K562 (cell line): Measurements from ENCODE around the gene PPP6R1. TPM values are rescaled to one million over a fixed set of nuclear protein-coding genes. Genes with fewer than 3 reads are reported as not detected.
A peak's percentile ranks its signal among the peaks of the same experiment; 100 is the strongest.

Experiments
- ATAC-seq: fragments of 200-7000 bp; cut with Tn5 transposase; 3 replicates; pipeline ENCODE4 v1.9.1; 2020; ENCODE audit warnings: moderate library complexity
- BruUV-seq: library from RNA; stranded (reverse); fragments of 400-500 nt; replicated peaks from 2 replicates; lab custom pipeline; 2021; lab: Mats Ljungman, UMichigan
- CTCF ChIA-PET: fragments of 300-600 bp; formaldehyde crosslinking; extraction: SDS; loops from one replicate; lab custom pipeline; 2021; ENCODE audit warnings: low intra/inter-chr PET ratio; lab: Yijun Ruan, JAX
- POLR2A ChIA-PET: fragments of 300-600, 350-650 bp; sonication (Branson Sonifier 250); formaldehyde crosslinking; extraction: SDS; loops from one replicate; lab custom pipeline; 2021; ENCODE audit warnings: antibody characterized with exemption, inconsistent platforms; lab: Yijun Ruan, JAX
- DNase-seq, 4 experiments: peaks; one replicate each; pipeline versions ENCODE4 v3.0.0 to v3.0.0-alpha.2; 2011 to 2018; ENCODE audit warnings: low spot score in 3 of 4, mixed read lengths in 3 of 4; ENCODE audit errors: extremely low read depth in 1 of 4
- FAIRE-seq: peaks from 2 replicates; lab custom pipeline; 2011; peaks lifted over from hg19 to GRCh38; lab: Jason Lieb, UNC
- H2AFZ ChIP-seq: 2 replicates; pipeline ENCODE4 v1.6.0; 2011; ENCODE audit warnings: low read depth, low read length, control low read depth, inconsistent platforms
- H3K27ac ChIP-seq: fragments of 200-600 bp; 3 replicates; pipeline ENCODE4 v1.8.0; 2011; ENCODE audit warnings: low read depth, mild to moderate bottlenecking, control low read depth, inconsistent platforms, low read length, moderate library complexity, mixed read lengths; ENCODE audit errors: extremely low read depth
- H3K27me3 ChIP-seq, 2 experiments: fragments of 300-600 bp in 1 of 2; 2 replicates in 1 of 2; 3 replicates in 1 of 2; pipeline versions ENCODE4 v1.6.0 to v1.8.0; 2011; ENCODE audit warnings: inconsistent platforms in 2 of 2, low read length in 2 of 2, mild to moderate bottlenecking in 1 of 2, mixed read lengths in 1 of 2, moderate library complexity in 1 of 2; ENCODE audit not compliant: control insufficient read depth in 2 of 2, insufficient read depth in 2 of 2
- H3K36me3 ChIP-seq: fragments of 300-600 bp; 3 replicates; pipeline ENCODE4 v1.8.0; 2011; ENCODE audit warnings: mild to moderate bottlenecking, low read length, inconsistent platforms; ENCODE audit not compliant: control insufficient read depth, insufficient read depth
- H3K4me1 ChIP-seq, 2 experiments: fragments of 200-600 bp in 1 of 2; replicated peaks in 1 of 2; 2 replicates in 1 of 2; 3 replicates in 1 of 2; pipeline versions ENCODE4 v1.5.1 to v1.8.0; 2011; ENCODE audit warnings: inconsistent platforms in 2 of 2, low read length in 2 of 2, mild to moderate bottlenecking in 1 of 2, mixed read lengths in 1 of 2, moderate library complexity in 1 of 2; ENCODE audit not compliant: control insufficient read depth in 2 of 2, insufficient read depth in 2 of 2
- H3K4me2 ChIP-seq: 2 replicates; pipeline ENCODE4 v1.6.1; 2011; ENCODE audit warnings: low read length, control low read depth, inconsistent platforms, mixed read lengths; ENCODE audit not compliant: insufficient read depth
- H3K4me3 ChIP-seq: fragments of 200-600 bp; sonication (generic), shearing (Covaris generic); 2 replicates; pipeline ENCODE4 v1.5.1; 2016; ENCODE audit warnings: control low read depth, inconsistent platforms
- H3K79me2 ChIP-seq: fragments of 200-600 bp; 3 replicates; pipeline ENCODE4 v1.8.0; 2011; ENCODE audit warnings: low read length, inconsistent platforms; ENCODE audit not compliant: control insufficient read depth, insufficient read depth
- H3K9ac ChIP-seq, 2 experiments: 2 replicates each; pipeline versions ENCODE4 v1.6.0 to v1.6.1; 2011; ENCODE audit warnings: low read depth in 2 of 2, low read length in 2 of 2, control low read depth in 1 of 2, inconsistent platforms in 1 of 2, mild to moderate bottlenecking in 1 of 2, mixed read lengths in 1 of 2; ENCODE audit not compliant: insufficient read depth in 1 of 2
- H3K9me1 ChIP-seq: one replicate; pipeline ENCODE4 v1.6.0; 2011; ENCODE audit warnings: inconsistent platforms, mild to moderate bottlenecking, low read length, moderate library complexity; ENCODE audit not compliant: control insufficient read depth, insufficient read depth
- H3K9me3 ChIP-seq: replicated peaks from 2 replicates; pipeline ENCODE4 v1.5.1; 2011; ENCODE audit warnings: low read depth, low read length, inconsistent platforms; ENCODE audit not compliant: control insufficient read depth, insufficient read depth
- H4K20me1 ChIP-seq: replicated peaks from 2 replicates; pipeline ENCODE4 v1.6.1; 2011; ENCODE audit warnings: low read length, inconsistent platforms, mixed read lengths; ENCODE audit not compliant: control insufficient read depth, insufficient read depth
- CHD4 ChIP-seq: fragments of 200-600 bp; sonication (generic); IDR thresholded peaks from 3 replicates; pipeline ENCODE4 v1.6.1; 2012; ENCODE audit warnings: low read depth, mild to moderate bottlenecking, mixed read lengths, low read length, inconsistent platforms; ENCODE audit not compliant: insufficient read depth, insufficient replicate concordance, poor library complexity, severe bottlenecking
- ELF4 ChIP-seq: fragments of 450-650 bp; formaldehyde crosslinking; IDR thresholded peaks from 2 replicates; pipeline ENCODE4 v1.4.0; 2022; ENCODE audit warnings: missing genetic modification characterization
- KDM4B ChIP-seq, 2 experiments: fragments of 450-650 bp in 1 of 2; sonication (generic) in 1 of 2; IDR thresholded peaks; 2 replicates each; pipeline ENCODE4 v1.6.1; 2016 to 2017; ENCODE audit warnings: borderline replicate concordance in 2 of 2, antibody characterized with exemption in 1 of 2, low read depth in 1 of 2, mild to moderate bottlenecking in 1 of 2
- MECOM ChIP-seq: fragments of 250-450 bp; sonication (Bioruptor Pico); IDR thresholded peaks from 2 replicates; pipeline ENCODE4 v1.8.0; 2022; ENCODE audit warnings: inconsistent platforms
- NR1H2 ChIP-seq: sonication (generic); formaldehyde crosslinking; IDR thresholded peaks from 2 replicates; pipeline ENCODE4 v1.4.0; 2020; ENCODE audit warnings: mild to moderate bottlenecking, missing genetic modification reagents
- PHB ChIP-seq: fragments of 250-450 bp; sonication (Bioruptor Pico); IDR thresholded peaks from 2 replicates; pipeline ENCODE4 v1.5.0; 2021
- RAD51 ChIP-seq: fragments of 450-650 bp; IDR thresholded peaks from 2 replicates; pipeline ENCODE4 v1.7.1; 2016; ENCODE audit warnings: low read depth, mild to moderate bottlenecking, borderline replicate concordance
- RFX1 ChIP-seq: fragments of 450-650 bp; IDR thresholded peaks from 2 replicates; pipeline ENCODE4 v1.6.1; 2016; ENCODE audit warnings: mild to moderate bottlenecking, moderate library complexity
- SLC30A9 ChIP-seq: fragments of 250-450 bp; sonication (Bioruptor Pico); IDR thresholded peaks from 2 replicates; pipeline ENCODE4 v1.8.0; 2022; ENCODE audit warnings: mild to moderate bottlenecking, moderate library complexity
- TEAD4 ChIP-seq, 2 experiments: sonication (generic) in 1 of 2; formaldehyde crosslinking in 1 of 2; IDR thresholded peaks; 2 replicates each; pipeline versions ENCODE4 v1.6.1 to v1.8.0; 2012 to 2022; ENCODE audit warnings: borderline replicate concordance in 1 of 2, inconsistent platforms in 1 of 2, low read length in 1 of 2, mild to moderate bottlenecking in 1 of 2, missing genetic modification reagents in 1 of 2
- TFAM ChIP-seq: fragments of 250-450 bp; sonication (Bioruptor Pico); conservative IDR thresholded peaks from 2 replicates; pipeline ENCODE4 v1.5.0; 2021; ENCODE audit warnings: mild to moderate bottlenecking, moderate library complexity
- XRCC4 ChIP-seq: IDR thresholded peaks from one replicate; pipeline ENCODE4 v1.6.1; 2011; ENCODE audit not compliant: insufficient read depth, insufficient read length; ENCODE audit errors: extremely low read depth
- ZFPM2 ChIP-seq: fragments of 250-450 bp; sonication (Bioruptor Pico); IDR thresholded peaks from 2 replicates; pipeline ENCODE4 v1.5.1; 2022; ENCODE audit warnings: mild to moderate bottlenecking
- ZNF311 ChIP-seq: fragments of 250-450 bp; sonication (Bioruptor Pico); IDR thresholded peaks from 2 replicates; pipeline ENCODE4 v1.4.0; 2020; ENCODE audit warnings: mild to moderate bottlenecking, moderate library complexity
- ZNF57 ChIP-seq: fragments of 450-650 bp; formaldehyde crosslinking; IDR thresholded peaks from 2 replicates; pipeline ENCODE4 v1.4.0; 2020; ENCODE audit warnings: mild to moderate bottlenecking, moderate library complexity
- WGBS: fragments of 100-300 bp; shearing (Covaris generic); methylation state at CpG from one replicate; pipeline ENCODE4 v1.1.6; 2016; ENCODE audit warnings: low coverage, mixed read lengths; ENCODE audit not compliant: insufficient coverage; ENCODE audit errors: missing lambda C conversion rate; 5-methylcytosine and 5-hydroxymethylcytosine counted together
- in situ Hi-C: fragments of 300-500 bp; cut with MboI; formaldehyde crosslinking; loops from 4 replicates; pipeline ENCODE4 v1.15.0; 2018; ENCODE audit warnings: inconsistent platforms, mixed read lengths
- intact Hi-C: fragments of 100-400 bp; cut with micrococcal nuclease; formaldehyde crosslinking; loops from 2 replicates; pipeline ENCODE4 v1.14.2; 2022
- polyA plus RNA-seq, 8 experiments: library from polyadenylated mRNA; depleted of rRNA in 4 of 8; stranded (reverse) in 5 of 8; unstranded in 3 of 8; fragments of >200 nt; fragmentation: Nextera tagmentation in 2 of 8; fragmentation: Illumina TruSeq in 1 of 8; extraction: Ambion mirVana in 2 of 8; extraction: Trizol in 1 of 8; gene quantifications; 2 replicates each; pipeline versions ENCODE4 v1.2.1 to v1.2.3, GENCODE V29; 2011 to 2014; ENCODE audit warnings: inconsistent platforms in 1 of 8, missing spikeins in 1 of 8
- total RNA-seq, 7 experiments: library from RNA; depleted of rRNA in 6 of 7; stranded (reverse); fragments of >200 nt in 6 of 7; fragmentation: Illumina TruSeq in 2 of 7; extraction: Trizol in 2 of 7; gene quantifications; 2 replicates each; pipeline versions ENCODE4 v1.2.1 to v1.2.3, GENCODE V29; 2011 to 2021; ENCODE audit warnings: low replicate concordance in 1 of 7
- TF ChIP-seq, protein P1 (sequence below): fragments of 250-450 bp; sonication (Bioruptor Pico); IDR thresholded peaks from 2 replicates; pipeline ENCODE4 v1.6.1; 2021; ENCODE audit warnings: mild to moderate bottlenecking
- TF ChIP-seq, protein P2 (sequence below): fragments of 200-800 bp; sonication (Bioruptor generic); IDR thresholded peaks from 2 replicates; pipeline ENCODE4 v1.6.1; 2017; ENCODE audit warnings: missing genetic modification characterization, missing compliant biosample characterization
- TF ChIP-seq, protein P3 (sequence below): fragments of 450-650 bp; IDR thresholded peaks from 2 replicates; pipeline ENCODE4 v1.6.1; 2016

The PPP6R1 gene
- total and polyA plus RNA-seq, 9 of the 15 experiments (the other 6 are each of a cell fraction or from before 2014, with no cell fraction given): 0.48 to 135 (median 37.2) TPM

DNA sequence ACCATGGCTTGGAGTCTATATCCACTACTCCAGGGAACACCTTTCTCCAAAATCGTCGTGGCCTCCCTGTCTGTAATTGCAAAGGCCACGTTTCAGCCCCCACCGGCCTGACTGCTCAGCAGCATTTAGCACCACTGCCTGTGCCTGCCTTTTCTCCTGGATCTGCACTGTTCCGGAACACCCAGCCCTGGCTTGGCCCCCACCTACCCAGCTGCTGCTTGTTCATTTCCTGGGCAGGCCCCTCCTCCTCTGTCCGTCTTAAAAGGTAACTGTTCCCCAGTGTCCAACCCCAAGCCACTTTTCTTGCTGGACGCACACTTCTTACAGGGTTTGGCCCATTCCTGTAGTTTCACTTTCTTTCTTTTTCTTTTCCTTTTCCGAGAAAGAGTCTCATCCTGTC, 70.2 kb downstream of the PPP6R1 start (continued):
- no peak for TF ChIP-seq ZFPM2 (CRISPR knock-in tag)
- TF ChIP-seq, protein P1, sequence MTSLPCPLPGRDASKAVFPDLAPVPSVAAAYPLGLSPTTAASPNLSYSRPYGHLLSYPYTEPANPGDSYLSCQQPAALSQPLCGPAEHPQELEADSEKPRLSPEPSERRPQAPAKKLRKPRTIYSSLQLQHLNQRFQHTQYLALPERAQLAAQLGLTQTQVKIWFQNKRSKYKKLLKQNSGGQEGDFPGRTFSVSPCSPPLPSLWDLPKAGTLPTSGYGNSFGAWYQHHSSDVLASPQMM (CRISPR knock-in tag): no peak
- TF ChIP-seq, protein P2, sequence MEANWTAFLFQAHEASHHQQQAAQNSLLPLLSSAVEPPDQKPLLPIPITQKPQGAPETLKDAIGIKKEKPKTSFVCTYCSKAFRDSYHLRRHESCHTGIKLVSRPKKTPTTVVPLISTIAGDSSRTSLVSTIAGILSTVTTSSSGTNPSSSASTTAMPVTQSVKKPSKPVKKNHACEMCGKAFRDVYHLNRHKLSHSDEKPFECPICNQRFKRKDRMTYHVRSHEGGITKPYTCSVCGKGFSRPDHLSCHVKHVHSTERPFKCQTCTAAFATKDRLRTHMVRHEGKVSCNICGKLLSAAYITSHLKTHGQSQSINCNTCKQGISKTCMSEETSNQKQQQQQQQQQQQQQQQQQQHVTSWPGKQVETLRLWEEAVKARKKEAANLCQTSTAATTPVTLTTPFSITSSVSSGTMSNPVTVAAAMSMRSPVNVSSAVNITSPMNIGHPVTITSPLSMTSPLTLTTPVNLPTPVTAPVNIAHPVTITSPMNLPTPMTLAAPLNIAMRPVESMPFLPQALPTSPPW (CRISPR knock-in tag): peak; percentile 22; the same call in 1 of the 2 replicates
- no peak for TF ChIP-seq TFAM
- TF ChIP-seq, protein P3, sequence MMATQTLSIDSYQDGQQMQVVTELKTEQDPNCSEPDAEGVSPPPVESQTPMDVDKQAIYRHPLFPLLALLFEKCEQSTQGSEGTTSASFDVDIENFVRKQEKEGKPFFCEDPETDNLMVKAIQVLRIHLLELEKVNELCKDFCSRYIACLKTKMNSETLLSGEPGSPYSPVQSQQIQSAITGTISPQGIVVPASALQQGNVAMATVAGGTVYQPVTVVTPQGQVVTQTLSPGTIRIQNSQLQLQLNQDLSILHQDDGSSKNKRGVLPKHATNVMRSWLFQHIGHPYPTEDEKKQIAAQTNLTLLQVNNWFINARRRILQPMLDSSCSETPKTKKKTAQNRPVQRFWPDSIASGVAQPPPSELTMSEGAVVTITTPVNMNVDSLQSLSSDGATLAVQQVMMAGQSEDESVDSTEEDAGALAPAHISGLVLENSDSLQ: 0 out of 2 replicates have a peak, but pooled peaks have one; percentile 6
- TF ChIP-seq, all 486 proteins: peak for 4

DNA sequence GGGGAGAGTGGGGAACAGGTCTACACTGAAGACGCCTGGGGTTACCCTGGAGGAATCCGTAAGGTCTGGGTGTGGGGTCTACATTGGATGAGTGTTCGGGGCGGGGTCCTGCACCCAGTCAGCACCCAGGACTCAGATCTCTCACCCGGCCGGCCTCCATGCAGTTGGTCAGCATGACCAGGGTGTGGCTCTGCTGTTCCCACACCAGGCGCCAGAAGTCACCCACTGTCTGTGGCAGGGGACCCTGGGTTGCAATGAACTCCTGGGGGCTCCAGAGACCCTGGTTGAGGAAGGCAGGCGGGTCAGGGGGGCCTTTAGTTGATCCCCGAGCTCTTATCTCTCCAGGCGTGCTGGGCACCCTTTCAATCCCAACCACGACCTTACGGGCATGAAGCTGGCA, 72.7 kb downstream of the PPP6R1 start:
- no TSS peak for BruUV-seq
- 90% methylated on average over 12 of the region's 12 CpGs for WGBS
- H3K4me1 ChIP-seq: peaks cover 0 to 15% of the 10 kb centered on the region in 2 experiments; a peak in 2 of 5 replicates
- POLR2A ChIA-PET: no interaction called here
- H3K36me3 ChIP-seq: peaks cover 5% of the 10 kb centered on the region; the same call in 1 of the 3 replicates
- no peak overlapping the region for H3K27ac ChIP-seq
- no peaks in the 10 kb centered on the region for H3K9me1 ChIP-seq
- no peak overlapping the region for H2AFZ ChIP-seq
- H3K4me3 ChIP-seq: no peak overlapping the region
- DNase-seq: no peak
- no peaks in the 10 kb centered on the region for H3K9me3 ChIP-seq
- H3K79me2 ChIP-seq: no peaks in the 10 kb centered on the region
- no peak overlapping the region for H3K4me2 ChIP-seq
- no peaks in the 10 kb centered on the region for H3K27me3 ChIP-seq
- TF ChIP-seq ZNF311 (CRISPR knock-in tag): no peak
- TF ChIP-seq PHB (CRISPR knock-in tag): no peak
- TF ChIP-seq RFX1: no peak
- TF ChIP-seq KDM4B (IDR thresholded peaks at IDR 0.05; ENCODE audit: borderline replicate concordance in 2 of 2, low read depth in 1 of 2): no peak
- TF ChIP-seq ELF4: no peak
- no peak for TF ChIP-seq MECOM
- no peak for TF ChIP-seq XRCC4
- no peak for TF ChIP-seq RAD51
- TF ChIP-seq CHD4: no peak
- no peak for TF ChIP-seq ZNF57 (CRISPR knock-in tag)
- TF ChIP-seq NR1H2 (CRISPR knock-in tag): no peak
- no peak for TF ChIP-seq SLC30A9
- no peak for TF ChIP-seq TEAD4 (IDR thresholded peaks at IDR 0.05; ENCODE audit: low read length)
- no peak for TF ChIP-seq TEAD4 (CRISPR knock-in tag; IDR thresholded peaks at IDR 0.05; ENCODE audit: borderline replicate concordance)
- TF ChIP-seq, all 486 proteins: peak for 0
- in situ Hi-C loops (no loop called here), intact Hi-C loops (no loop called here)
- Histone ChIP-seq H4K20me1 (no peaks in the 10 kb centered on the region), H3K9ac (no peak overlapping the region)
- CTCF ChIA-PET: no interaction called here
- no peak for ATAC-seq
- no peak for FAIRE-seq
